ENCODE results near the gene ATP8B2. TPM values are rescaled to one million over a fixed set of nuclear protein-coding genes. Genes with fewer than 3 reads are reported as not detected.
"Not testable (repeated sequence)": the region's sequence is repeated elsewhere in the genome, so short reads cannot be mapped to it uniquely, and the experiment has no call there.

Gene ATP8B2, protein sequence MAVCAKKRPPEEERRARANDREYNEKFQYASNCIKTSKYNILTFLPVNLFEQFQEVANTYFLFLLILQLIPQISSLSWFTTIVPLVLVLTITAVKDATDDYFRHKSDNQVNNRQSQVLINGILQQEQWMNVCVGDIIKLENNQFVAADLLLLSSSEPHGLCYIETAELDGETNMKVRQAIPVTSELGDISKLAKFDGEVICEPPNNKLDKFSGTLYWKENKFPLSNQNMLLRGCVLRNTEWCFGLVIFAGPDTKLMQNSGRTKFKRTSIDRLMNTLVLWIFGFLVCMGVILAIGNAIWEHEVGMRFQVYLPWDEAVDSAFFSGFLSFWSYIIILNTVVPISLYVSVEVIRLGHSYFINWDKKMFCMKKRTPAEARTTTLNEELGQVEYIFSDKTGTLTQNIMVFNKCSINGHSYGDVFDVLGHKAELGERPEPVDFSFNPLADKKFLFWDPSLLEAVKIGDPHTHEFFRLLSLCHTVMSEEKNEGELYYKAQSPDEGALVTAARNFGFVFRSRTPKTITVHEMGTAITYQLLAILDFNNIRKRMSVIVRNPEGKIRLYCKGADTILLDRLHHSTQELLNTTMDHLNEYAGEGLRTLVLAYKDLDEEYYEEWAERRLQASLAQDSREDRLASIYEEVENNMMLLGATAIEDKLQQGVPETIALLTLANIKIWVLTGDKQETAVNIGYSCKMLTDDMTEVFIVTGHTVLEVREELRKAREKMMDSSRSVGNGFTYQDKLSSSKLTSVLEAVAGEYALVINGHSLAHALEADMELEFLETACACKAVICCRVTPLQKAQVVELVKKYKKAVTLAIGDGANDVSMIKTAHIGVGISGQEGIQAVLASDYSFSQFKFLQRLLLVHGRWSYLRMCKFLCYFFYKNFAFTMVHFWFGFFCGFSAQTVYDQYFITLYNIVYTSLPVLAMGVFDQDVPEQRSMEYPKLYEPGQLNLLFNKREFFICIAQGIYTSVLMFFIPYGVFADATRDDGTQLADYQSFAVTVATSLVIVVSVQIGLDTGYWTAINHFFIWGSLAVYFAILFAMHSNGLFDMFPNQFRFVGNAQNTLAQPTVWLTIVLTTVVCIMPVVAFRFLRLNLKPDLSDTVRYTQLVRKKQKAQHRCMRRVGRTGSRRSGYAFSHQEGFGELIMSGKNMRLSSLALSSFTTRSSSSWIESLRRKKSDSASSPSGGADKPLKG
- 20.8 TPM for polyA plus RNA-seq (ENCODE audit: insufficient read length)

DNA sequence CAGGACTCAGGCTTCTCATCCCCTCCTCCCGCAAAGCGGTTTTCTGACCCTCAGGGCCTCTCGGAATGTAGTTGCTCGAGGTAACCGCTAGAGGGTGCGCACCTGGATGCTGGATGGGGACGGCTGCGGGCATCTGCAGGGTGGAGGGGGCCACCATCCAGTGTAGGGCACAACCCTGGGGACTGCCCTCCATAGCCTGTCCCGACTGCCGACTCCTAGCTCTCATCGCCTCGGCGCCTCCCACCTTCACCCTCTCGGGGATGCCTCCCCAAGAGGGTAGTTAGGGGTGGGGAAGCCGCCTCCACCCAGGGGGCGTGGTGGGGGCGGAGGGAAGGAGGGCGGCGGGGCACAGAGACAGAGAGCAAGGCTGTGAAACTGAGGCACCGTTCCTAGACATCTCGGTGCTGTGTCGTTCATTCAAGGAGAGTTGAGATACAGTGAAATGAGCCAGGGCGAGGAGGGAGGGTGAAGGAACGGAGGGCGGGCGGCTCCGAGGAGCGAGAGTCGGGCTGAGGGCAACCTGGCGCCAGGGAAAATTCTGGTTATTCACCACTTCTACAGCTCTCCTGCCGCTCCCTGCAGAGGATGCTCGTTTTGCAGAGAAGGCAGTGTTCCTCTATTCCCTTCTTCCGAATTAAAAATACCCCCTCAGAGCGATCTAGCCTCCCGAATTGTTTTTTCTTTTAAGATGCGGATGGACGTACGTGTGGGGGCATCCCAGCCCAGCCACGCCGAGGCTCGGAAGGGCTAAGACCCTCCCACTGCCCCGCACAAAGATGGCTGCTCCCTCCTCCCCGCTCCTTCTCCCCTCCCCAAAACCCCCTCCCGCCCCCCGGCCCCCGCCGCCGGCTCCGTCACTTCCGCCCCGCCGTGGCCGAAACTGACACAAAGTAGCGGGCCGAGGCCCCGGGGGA lies at the start of gene ATP8B2:
Gene ATP8B2, plus strand, starts transcription at position 857 of the 914 bp plus-strand sequence. CDS start 2,617 bp downstream, outside the sequence.
- DNase-seq (ENCODE audit: low read depth): peak; percentile 60

DNA sequence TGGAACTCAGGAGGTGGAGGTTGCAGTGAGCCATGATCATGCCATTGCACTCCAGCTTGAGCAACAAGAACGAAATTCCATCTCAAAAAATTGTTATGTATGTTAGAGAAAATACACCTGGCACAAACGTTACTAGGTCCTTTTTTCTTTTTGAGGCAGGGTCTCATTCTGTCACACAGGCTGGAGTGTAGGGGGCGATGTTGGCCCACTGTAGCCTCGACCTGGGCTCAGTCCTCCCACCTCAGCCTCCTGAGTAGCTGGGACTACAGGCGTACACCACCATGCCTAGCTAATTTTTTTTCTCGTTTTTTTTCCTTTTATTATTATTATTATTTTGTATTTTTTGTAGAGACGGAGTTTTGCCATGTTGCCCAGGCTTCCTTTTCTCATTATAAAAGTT lies 48.5 kb upstream of the ATP8B2 start:
- no peak for DNase-seq (ENCODE audit: low read depth)

GRCh38 chr1:154287591-154287990 lies 37.7 kb upstream of the ATP8B2 start:
- not testable (repeated sequence) for DNase-seq (ENCODE audit: low read depth)

DNA sequence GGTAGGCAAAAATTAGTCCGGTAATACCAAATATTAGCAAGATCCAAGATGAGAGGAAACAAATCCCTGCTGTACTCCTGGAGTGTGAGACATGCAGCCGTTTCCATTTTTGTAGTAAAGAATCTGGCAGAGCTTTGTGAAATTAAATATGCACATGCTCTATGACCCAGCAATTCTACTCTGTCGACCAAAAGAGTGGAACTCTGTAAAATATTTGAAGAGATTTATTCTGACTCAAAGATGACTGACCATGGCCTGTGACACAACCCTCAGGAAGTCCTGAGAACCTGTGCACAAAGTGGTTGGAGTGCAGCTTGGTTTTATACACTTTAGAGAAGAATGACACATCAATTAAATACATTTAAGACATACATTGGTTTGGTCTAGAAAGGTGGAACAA lies 36.7 kb upstream of the ATP8B2 start:
- DNase-seq (ENCODE audit: low read depth): no peak

DNA sequence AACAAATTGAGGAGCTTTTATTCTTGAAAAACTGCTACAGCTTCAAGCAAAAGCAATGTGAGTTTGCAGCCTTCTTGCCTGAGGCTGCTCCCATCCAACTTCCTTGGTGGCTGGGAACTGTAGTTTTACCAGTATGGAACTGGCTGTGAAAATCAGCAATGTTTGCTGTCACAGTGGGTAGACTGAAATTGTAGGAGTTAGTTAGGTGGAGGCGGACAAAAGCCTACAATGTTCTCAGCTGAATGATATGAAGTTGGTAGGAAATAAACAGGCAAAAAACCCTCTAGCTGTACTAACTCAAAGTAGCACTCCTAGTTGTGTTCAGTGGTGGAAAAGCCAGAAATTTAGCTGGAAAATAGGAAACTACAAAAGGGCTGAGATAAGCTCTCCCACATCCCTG lies 34.4 kb upstream of the ATP8B2 start:
- DNase-seq (ENCODE audit: low read depth): no peak

- no peak for DNase-seq (ENCODE audit: low read depth)
These were observed 29.7 kb upstream of the ATP8B2 start for GRCh38 chr1:154295408-154296235.

DNA sequence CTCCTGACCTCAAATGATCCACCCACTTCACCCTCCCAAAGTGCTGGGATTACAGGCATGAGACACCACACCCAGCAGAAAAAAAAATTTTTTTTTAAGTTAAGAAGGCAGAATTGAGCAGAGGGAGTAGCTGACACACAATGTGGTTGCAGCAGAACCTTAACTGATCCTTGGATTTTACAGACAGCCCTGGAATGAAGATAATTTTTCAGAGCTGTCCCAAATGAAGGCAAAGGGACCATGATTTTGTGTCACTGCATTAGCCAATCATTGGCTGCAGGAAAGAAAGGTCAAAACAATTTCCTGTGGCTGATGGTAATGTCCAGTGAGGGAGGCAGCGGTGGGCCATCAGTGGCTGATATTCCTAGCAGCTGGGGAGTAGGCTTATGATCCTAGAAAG lies 23.7 kb upstream of the ATP8B2 start:
- no peak for DNase-seq (ENCODE audit: low read depth)

DNA sequence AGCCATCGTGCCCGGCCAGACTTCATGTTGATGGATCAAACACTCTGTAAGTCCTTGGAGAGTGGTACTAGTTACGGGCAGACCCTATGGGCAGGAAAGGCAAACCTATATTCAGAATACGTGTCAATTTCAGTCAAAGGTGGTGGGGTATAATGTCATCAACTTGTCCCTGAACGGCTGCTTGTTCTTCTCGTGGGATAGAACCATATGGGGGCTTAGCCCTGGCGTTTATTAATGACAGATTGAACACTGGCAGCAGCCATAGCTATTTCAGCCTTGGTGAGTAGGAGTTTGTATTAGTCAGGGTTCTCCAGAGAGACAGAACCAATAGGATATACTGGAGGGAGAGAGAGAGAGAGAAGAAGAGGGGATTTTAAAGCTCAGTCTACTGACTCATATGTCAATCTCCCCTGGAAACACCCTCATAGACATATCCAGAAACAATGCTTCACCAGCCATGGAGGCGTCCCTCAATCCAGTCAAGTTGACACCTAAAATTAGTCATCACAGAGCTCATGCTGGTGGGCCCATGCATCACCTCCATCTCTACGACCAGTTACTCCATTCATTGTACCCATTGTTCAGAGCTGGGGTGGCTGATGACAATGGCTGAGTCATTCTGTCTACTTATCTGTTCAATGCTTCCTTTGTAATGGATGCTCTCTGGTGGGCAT lies 20.5 kb upstream of the ATP8B2 start:
- no peak for DNase-seq (ENCODE audit: low read depth)

DNA sequence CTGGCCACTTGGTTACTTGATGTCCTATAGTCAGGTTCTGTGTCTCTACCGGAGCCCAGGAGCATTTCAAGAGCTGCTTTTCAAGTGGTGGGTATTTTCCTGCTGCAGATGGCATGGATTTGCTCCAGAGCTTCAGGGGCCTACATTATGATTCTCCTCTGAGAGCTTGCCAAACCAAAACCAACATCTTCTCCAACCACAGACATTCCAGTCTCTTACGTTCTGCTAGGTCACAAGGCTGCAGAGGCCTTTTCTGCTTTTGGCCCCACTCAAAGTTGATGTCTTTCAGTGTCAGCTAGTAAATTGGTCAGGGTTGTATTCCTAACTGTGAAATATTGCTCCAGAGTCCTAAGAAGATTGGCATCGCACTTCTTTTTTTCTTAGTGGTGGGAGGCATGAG lies 19.2 kb upstream of the ATP8B2 start:
- DNase-seq (ENCODE audit: low read depth): no peak

DNA sequence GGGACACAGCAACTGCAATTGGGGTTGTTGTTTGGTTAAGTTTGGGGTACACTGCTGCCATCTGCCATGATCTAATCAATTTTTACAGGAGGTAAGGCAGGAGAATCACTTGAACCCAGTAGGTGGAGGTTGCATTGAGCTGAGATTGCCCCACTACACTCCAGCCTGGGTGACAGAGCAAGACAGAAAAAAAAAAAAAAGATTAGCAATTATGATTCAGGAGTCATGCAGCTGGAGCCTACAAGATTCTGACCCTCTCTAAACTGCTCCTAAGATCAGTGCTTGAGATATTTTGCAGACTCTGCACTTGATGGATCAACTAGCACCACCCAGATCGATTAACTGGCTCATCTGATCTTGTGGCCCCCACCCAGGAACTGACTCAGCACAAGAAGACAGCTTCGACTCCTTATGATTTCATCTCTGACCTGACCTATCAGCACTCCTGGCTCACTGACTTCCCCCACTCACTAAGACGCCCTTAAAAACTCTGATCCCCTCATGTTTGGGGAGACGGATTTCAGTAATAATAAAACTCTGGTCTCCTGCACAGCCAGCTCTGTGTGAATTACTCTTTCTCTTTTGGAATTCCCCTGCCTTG lies 17.6 kb upstream of the ATP8B2 start:
- not testable (repeated sequence) for DNase-seq (ENCODE audit: low read depth)

GRCh38 chr1:154309136-154309535 lies 16.2 kb upstream of the ATP8B2 start:
- not testable (repeated sequence) for DNase-seq (ENCODE audit: low read depth)

GRCh38 chr1:154312229-154313065 lies 12.9 kb upstream of the ATP8B2 start:
- DNase-seq (ENCODE audit: low read depth): not testable (repeated sequence)

- DNase-seq (ENCODE audit: low read depth): no peak
These were observed 12.3 kb upstream of the ATP8B2 start for GRCh38 chr1:154313066-154313356.

GRCh38 chr1:154314226-154314625 lies 11.1 kb upstream of the ATP8B2 start:
- DNase-seq (ENCODE audit: low read depth): not testable (repeated sequence)

GRCh38 chr1:154316704-154317103 lies 8.6 kb upstream of the ATP8B2 start:
- DNase-seq (ENCODE audit: low read depth): no peak

DNA sequence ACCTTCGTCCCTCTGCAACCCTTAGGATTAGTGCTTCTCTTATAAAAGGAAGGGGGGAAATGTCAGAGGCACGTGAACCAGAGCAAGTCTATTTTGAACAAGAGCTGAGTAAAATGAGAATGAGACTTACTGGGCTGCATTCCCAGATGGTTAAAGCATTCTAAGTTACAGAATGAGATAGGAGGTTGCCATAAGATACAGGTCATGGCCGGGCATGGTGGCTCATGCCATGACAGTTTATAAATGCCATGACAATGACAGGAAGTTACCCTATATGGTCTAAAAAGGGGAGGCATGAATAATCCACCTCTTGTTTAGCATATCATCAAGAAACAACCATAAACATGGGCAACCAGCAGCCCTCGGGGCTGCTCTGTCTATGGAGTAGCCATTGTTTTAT lies 6.9 kb upstream of the ATP8B2 start:
- DNase-seq (ENCODE audit: low read depth): no peak

- no peak for DNase-seq (ENCODE audit: low read depth)
These were observed 4.3 kb upstream of the ATP8B2 start, which contains the start of gene AQP10 for GRCh38 chr1:154320882-154321608. Gene AQP10, plus strand, starts transcription at chr1:154321093. Its CDS starts 63 bp downstream, at chr1:154321156.

DNA sequence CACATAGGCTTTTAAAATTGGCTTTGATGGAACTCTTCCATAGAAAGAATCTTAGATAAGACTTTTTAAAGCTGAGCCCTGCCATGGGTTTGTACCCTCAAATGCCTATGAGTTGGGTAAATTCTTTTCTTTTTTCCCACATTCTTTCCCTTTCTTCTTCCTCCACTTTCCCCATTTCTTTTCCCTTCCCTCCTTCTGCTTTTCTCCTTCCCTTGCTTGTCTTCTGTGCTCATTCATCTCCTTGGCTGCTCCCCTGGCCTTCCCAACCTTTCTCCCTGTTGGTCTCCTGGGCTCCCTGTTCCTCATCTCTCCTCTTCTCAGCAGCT lies 3.8 kb upstream of the ATP8B2 start:
- DNase-seq (ENCODE audit: low read depth): not testable (repeated sequence)

Data from forelimb muscle (tissue), 1 donor.